MM.1S (cell line): ENCODE measurements around the gene STK26.
"Not testable (repeated sequence)": the region's sequence is repeated elsewhere in the genome, so short reads cannot be mapped to it uniquely, and the experiment has no call there.

Experiments
- DNase-seq: peaks from one replicate; pipeline ENCODE4 v3.0.0-alpha.2; 2015
- H2AFZ ChIP-seq: fragments of 300-600 bp; sonication (generic); 2 replicates; pipeline ENCODE4 v1.6.0; 2016; ENCODE audit warnings: antibody characterized with exemption, low read length
- H3F3A ChIP-seq: fragments of 300-600 bp; sonication (generic); 2 replicates; pipeline ENCODE4 v1.6.1; 2016; ENCODE audit warnings: mild to moderate bottlenecking, antibody characterized with exemption, low read length, moderate library complexity, mixed read lengths; ENCODE audit not compliant: insufficient read depth
- H3K27ac ChIP-seq: fragments of 300-600 bp; sonication (generic); 2 replicates; pipeline ENCODE4 v1.5.1; 2016; ENCODE audit warnings: mild to moderate bottlenecking, low read length
- H3K27me3 ChIP-seq: fragments of 300-600 bp; sonication (generic); replicated peaks from 2 replicates; pipeline ENCODE4 v1.6.0; 2016; ENCODE audit warnings: low read length; ENCODE audit not compliant: insufficient read depth
- H3K36me3 ChIP-seq: fragments of 300-600 bp; sonication (generic); replicated peaks from 2 replicates; pipeline ENCODE4 v1.6.1; 2016; ENCODE audit warnings: mild to moderate bottlenecking, low read length, mixed read lengths; ENCODE audit not compliant: insufficient read depth
- H3K4me1 ChIP-seq: fragments of 300-600 bp; sonication (generic); 2 replicates; pipeline ENCODE4 v1.6.1; 2016; ENCODE audit warnings: low read length, mixed read lengths
- H3K4me2 ChIP-seq: fragments of 300-600 bp; sonication (generic); 2 replicates; pipeline ENCODE4 v1.6.0; 2016; ENCODE audit warnings: low read depth, low read length
- H3K4me3 ChIP-seq: fragments of 300-600 bp; sonication (generic); 2 replicates; pipeline ENCODE4 v1.5.1; 2016; ENCODE audit warnings: low read length, mixed read lengths
- H3K79me2 ChIP-seq: fragments of 300-600 bp; sonication (generic); 2 replicates; pipeline ENCODE4 v1.6.1; 2016; ENCODE audit warnings: mixed run types, low read length, mixed read lengths
- H3K9ac ChIP-seq: fragments of 300-600 bp; sonication (generic); 2 replicates; pipeline ENCODE4 v1.6.1; 2016; ENCODE audit warnings: low read length, mixed read lengths
- H3K9me2 ChIP-seq: fragments of 300-600 bp; sonication (generic); replicated peaks from 2 replicates; pipeline ENCODE4 v1.6.1; 2016; ENCODE audit warnings: mild to moderate bottlenecking, low read length, mixed read lengths; ENCODE audit not compliant: insufficient read depth
- H3K9me3 ChIP-seq: fragments of 300-600 bp; sonication (generic); replicated peaks from 2 replicates; pipeline ENCODE4 v1.6.1; 2016; ENCODE audit warnings: mild to moderate bottlenecking, low read length, mixed read lengths; ENCODE audit not compliant: insufficient read depth
- H4K20me1 ChIP-seq: fragments of 300-600 bp; sonication (generic); 2 replicates; pipeline ENCODE4 v1.6.1; 2016; ENCODE audit warnings: mild to moderate bottlenecking, low read length, moderate library complexity, mixed read lengths; ENCODE audit not compliant: insufficient read depth
- EZH2 ChIP-seq: fragments of 300-600 bp; sonication (generic); optimal IDR thresholded peaks from 2 replicates; pipeline ENCODE3; 2017; ENCODE audit warnings: low read depth, mild to moderate bottlenecking, antibody characterized with exemption, low read length, mixed read lengths
- EZH2phosphoT487 ChIP-seq: fragments of 300-600 bp; sonication (generic); IDR thresholded peaks from 2 replicates; pipeline ENCODE4 v1.6.1; 2018; ENCODE audit warnings: antibody characterized with exemption, low read length
- TF ChIP-seq, protein P1 (sequence below): fragments of 300-600 bp; sonication (generic); IDR thresholded peaks from 2 replicates; pipeline ENCODE4 v1.5.1; 2016; ENCODE audit warnings: antibody characterized with exemption, low read length, mixed read lengths

STK26 gene

DNA sequence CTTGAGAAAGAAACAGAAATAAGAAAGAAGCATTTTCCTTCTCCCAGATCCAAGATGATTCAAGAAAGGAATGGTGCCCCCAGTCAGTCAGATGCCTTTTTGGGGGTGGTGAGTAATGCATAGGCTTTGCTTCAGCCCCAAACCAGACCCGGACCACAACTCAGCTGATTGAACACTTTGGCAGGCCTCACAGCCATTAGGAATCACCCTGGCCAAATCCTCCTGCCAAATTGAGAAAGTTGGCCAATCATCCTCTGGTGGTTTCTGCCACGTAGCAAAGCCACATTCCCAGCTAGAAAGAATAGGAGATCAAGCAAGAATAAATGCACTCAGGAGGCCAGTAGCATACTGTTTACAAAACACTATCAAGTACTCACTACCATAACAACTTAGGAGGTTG is 71.1 kb downstream of the STK26 start:
- Histone ChIP-seq H3K27ac (no peak overlapping the region), H4K20me1 (no peaks in the 10 kb centered on the region), H3F3A (no peaks in the 10 kb centered on the region), H2AFZ (no peak overlapping the region), H3K4me2 (no peak overlapping the region), H3K4me1 (no peaks in the 10 kb centered on the region), H3K79me2 (no peaks in the 10 kb centered on the region), H3K4me3 (no peak overlapping the region), H3K36me3 (no peaks in the 10 kb centered on the region), H3K9me2 (no peaks in the 10 kb centered on the region), H3K27me3 (no peaks in the 10 kb centered on the region), H3K9ac (no peak overlapping the region), H3K9me3 (no peaks in the 10 kb centered on the region)
- DNase-seq, result no peak
- TF ChIP-seq, protein P1, sequence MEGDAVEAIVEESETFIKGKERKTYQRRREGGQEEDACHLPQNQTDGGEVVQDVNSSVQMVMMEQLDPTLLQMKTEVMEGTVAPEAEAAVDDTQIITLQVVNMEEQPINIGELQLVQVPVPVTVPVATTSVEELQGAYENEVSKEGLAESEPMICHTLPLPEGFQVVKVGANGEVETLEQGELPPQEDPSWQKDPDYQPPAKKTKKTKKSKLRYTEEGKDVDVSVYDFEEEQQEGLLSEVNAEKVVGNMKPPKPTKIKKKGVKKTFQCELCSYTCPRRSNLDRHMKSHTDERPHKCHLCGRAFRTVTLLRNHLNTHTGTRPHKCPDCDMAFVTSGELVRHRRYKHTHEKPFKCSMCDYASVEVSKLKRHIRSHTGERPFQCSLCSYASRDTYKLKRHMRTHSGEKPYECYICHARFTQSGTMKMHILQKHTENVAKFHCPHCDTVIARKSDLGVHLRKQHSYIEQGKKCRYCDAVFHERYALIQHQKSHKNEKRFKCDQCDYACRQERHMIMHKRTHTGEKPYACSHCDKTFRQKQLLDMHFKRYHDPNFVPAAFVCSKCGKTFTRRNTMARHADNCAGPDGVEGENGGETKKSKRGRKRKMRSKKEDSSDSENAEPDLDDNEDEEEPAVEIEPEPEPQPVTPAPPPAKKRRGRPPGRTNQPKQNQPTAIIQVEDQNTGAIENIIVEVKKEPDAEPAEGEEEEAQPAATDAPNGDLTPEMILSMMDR, result no peak
- TF ChIP-seq EZH2 (no peak), EZH2phosphoT487 (no peak)

DNA sequence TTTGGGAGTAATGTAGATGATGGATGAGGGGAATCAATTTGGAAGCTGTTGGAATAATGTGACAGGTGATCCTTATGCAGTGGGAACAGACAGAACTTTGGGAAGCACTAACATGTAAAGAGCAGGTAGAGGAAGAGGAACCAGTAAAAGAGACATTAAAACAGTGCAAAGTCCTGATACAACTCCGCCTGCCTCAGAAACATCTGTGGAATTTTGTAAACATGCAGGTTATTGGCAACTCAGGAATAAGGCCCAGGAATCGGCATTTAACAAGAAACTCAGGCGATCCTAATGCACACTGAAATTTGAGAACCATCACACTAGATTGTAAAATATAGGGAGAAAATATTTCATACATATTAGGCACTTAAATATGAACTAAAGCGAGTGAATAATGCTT is 75.6 kb downstream of the STK26 start:
- H3K9ac ChIP-seq, DNase-seq, H3K9me3 ChIP-seq, H3K27me3 ChIP-seq, H2AFZ ChIP-seq, H4K20me1 ChIP-seq, H3K9me2 ChIP-seq, H3K4me3 ChIP-seq, H3K79me2 ChIP-seq, H3K27ac ChIP-seq, H3K36me3 ChIP-seq, H3F3A ChIP-seq, H3K4me2 ChIP-seq, H3K4me1 ChIP-seq: not testable (repeated sequence)

DNA sequence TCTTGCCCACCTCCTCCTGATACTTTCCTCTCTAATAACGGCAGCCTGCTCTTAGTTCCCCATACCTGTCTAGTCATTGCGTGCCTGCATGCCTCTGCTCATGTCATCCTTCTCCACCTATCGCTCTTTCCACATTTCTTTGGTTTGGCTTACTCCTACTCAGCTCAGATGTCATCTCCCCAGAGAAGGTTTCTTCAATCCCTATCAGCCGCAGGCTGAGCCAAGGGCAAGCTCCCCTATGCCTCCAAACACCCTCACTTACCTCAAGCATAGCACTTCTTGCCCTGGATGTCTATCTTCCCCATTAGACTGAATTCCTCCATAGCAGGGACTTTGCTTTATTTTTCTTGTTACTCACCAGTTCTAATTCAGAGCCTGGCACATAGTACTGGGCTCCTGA is 78.1 kb downstream of the STK26 start:
- Histone ChIP-seq H3K4me3 (no peak overlapping the region), H3K27ac (no peak overlapping the region), H3K9ac (no peak overlapping the region), H3K9me3 (no peaks in the 10 kb centered on the region), H3K27me3 (no peaks in the 10 kb centered on the region), H3K79me2 (no peaks in the 10 kb centered on the region), H3F3A (no peaks in the 10 kb centered on the region), H4K20me1 (no peaks in the 10 kb centered on the region), H3K4me2 (no peak overlapping the region), H3K4me1 (no peaks in the 10 kb centered on the region), H3K9me2 (no peaks in the 10 kb centered on the region), H3K36me3 (no peaks in the 10 kb centered on the region), H2AFZ (no peak overlapping the region)
- no peak for DNase-seq
- TF ChIP-seq EZH2phosphoT487, result no peak
- TF ChIP-seq, protein P1, result no peak
- no peak for TF ChIP-seq EZH2

DNA sequence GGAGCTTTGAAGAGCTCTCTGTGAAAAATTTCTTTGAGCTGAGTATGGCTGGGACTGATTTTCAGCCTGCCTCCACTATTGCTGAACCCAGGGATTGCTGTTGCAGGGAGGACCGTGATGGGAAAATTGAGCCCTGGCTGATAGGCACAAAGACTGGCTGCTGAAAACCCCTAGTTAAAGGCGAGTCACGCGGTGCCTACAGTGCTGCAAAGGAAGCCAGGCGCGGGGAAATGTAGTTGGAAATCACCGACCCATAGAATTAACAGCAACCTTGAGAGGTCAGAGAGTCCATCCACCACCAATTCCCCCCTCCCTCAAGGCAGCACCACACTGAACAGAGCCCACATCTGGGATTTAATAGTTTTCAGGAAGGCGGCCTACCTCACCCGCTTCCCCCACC is 78.7 kb downstream of the STK26 start:
- Histone ChIP-seq H4K20me1 (no peaks in the 10 kb centered on the region), H3K4me2 (no peak overlapping the region), H3K27ac (no peak overlapping the region)

More for the DNA sequence above, 78.7 kb downstream of the STK26 start:
- H2AFZ ChIP-seq, result no peak overlapping the region
- H3K79me2 ChIP-seq, result no peaks in the 10 kb centered on the region
- H3K9me3 ChIP-seq, result no peaks in the 10 kb centered on the region
- H3K27me3 ChIP-seq, result no peaks in the 10 kb centered on the region
- H3K9ac ChIP-seq, result no peak overlapping the region
- H3K4me1 ChIP-seq, result no peaks in the 10 kb centered on the region
- H3F3A ChIP-seq, result no peaks in the 10 kb centered on the region
- TF ChIP-seq EZH2, result no peak
- no peak for TF ChIP-seq EZH2phosphoT487
- TF ChIP-seq, protein P1, result no peak
- no peak overlapping the region for H3K4me3 ChIP-seq
- no peak for DNase-seq
- no peaks in the 10 kb centered on the region for H3K36me3 ChIP-seq
- no peaks in the 10 kb centered on the region for H3K9me2 ChIP-seq
